ENCODE measurements around the gene PFDN2. TPM values are rescaled to one million over a fixed set of nuclear protein-coding genes. Genes with fewer than 3 reads are reported as not detected.

Gene PFDN2
- total RNA-seq, 2 donors from 2014 or later = 72.1 to 107 TPM

- Mint-ChIP-seq H3K27ac (peak overlapping the region; percentile 92), H3K4me1 (peaks cover 38% of the 10 kb centered on the region), H3K4me3 (peak overlapping the region; percentile 83), H3K36me3 (ENCODE audit: low read depth) (peaks cover 81% of the 10 kb centered on the region), H3K27me3 (no peaks in the 10 kb centered on the region), H3K9me3 (no peaks in the 10 kb centered on the region)
- ATAC-seq (replicated peaks) = no peak
These were observed 40.0 kb upstream of the PFDN2 start for GRCh38 chr1:161157867-161158266.

- Mint-ChIP-seq H3K4me1 (peaks cover 25% of the 10 kb centered on the region), H3K27ac (peak within 1 kb of the TSS; percentile 99), H3K27me3 (no peaks in the 10 kb centered on the region), H3K9me3 (no peaks in the 10 kb centered on the region), H3K4me3 (peak within 1 kb of the TSS; percentile 97), H3K36me3 (ENCODE audit: low read depth) (peaks cover 46% of the 10 kb centered on the region)
- ATAC-seq (replicated peaks) = peak; percentile 97
These were observed 36.0 kb upstream of the PFDN2 start, which contains the start of gene UFC1 for GRCh38 chr1:161153682-161154337. Gene UFC1 (plus strand): TSS chr1:161153978. CDS start chr1:161153998, 20 bp downstream.

- peaks cover 19% of the 10 kb centered on the region for H3K4me1 Mint-ChIP-seq
- H3K27ac Mint-ChIP-seq = peak overlapping the region; percentile 99
- H3K4me3 Mint-ChIP-seq = peak overlapping the region; percentile 97
- H3K27me3 Mint-ChIP-seq = no peaks in the 10 kb centered on the region
- no peaks in the 10 kb centered on the region for H3K9me3 Mint-ChIP-seq
- peaks cover 39% of the 10 kb centered on the region for H3K36me3 Mint-ChIP-seq (ENCODE audit: low read depth)
- peak; percentile 14 for ATAC-seq (replicated peaks)
These were observed 35.3 kb upstream of the PFDN2 start for GRCh38 chr1:161153176-161153575.

GRCh38 chr1:161145832-161146231, 28.0 kb upstream of the PFDN2 start:
- Mint-ChIP-seq H3K27ac (no peak overlapping the region), H3K27me3 (no peaks in the 10 kb centered on the region)
- no peak for ATAC-seq (replicated peaks)

GRCh38 chr1:161140755-161141400, 23.0 kb upstream of the PFDN2 start:
- H3K4me3 Mint-ChIP-seq = no peak overlapping the region
- ATAC-seq (replicated peaks) = no peak
- no peaks in the 10 kb centered on the region for H3K27me3 Mint-ChIP-seq
- H3K9me3 Mint-ChIP-seq = no peaks in the 10 kb centered on the region
- no peak overlapping the region for H3K27ac Mint-ChIP-seq
- no peaks in the 10 kb centered on the region for H3K36me3 Mint-ChIP-seq (ENCODE audit: low read depth)
- no peaks in the 10 kb centered on the region for H3K4me1 Mint-ChIP-seq

More at GRCh38 chr1:161145832-161146231, 28.0 kb upstream of the PFDN2 start:
- Mint-ChIP-seq H3K4me3 (no peak overlapping the region), H3K36me3 (ENCODE audit: low read depth) (no peaks in the 10 kb centered on the region), H3K9me3 (no peaks in the 10 kb centered on the region), H3K4me1 (no peaks in the 10 kb centered on the region)

GRCh38 chr1:161139766-161140165, 21.9 kb upstream of the PFDN2 start:
- Mint-ChIP-seq H3K4me1 (peaks cover 3% of the 10 kb centered on the region), H3K27me3 (no peaks in the 10 kb centered on the region), H3K36me3 (ENCODE audit: low read depth) (peaks cover 6% of the 10 kb centered on the region), H3K27ac (no peak overlapping the region), H3K9me3 (no peaks in the 10 kb centered on the region), H3K4me3 (no peak overlapping the region)
- no peak for ATAC-seq (replicated peaks)

GRCh38 chr1:161138431-161138830, 20.6 kb upstream of the PFDN2 start:
- no peaks in the 10 kb centered on the region for H3K27me3 Mint-ChIP-seq
- H3K27ac Mint-ChIP-seq = peak overlapping the region; percentile 20
- peaks cover 7% of the 10 kb centered on the region for H3K36me3 Mint-ChIP-seq (ENCODE audit: low read depth)
- no peak for ATAC-seq (replicated peaks)
- H3K4me1 Mint-ChIP-seq = peaks cover 3% of the 10 kb centered on the region
- H3K9me3 Mint-ChIP-seq = no peaks in the 10 kb centered on the region
- no peak overlapping the region for H3K4me3 Mint-ChIP-seq

- Mint-ChIP-seq H3K27me3 (no peaks in the 10 kb centered on the region), H3K27ac (no peak overlapping the region), H3K36me3 (ENCODE audit: low read depth) (peaks cover 7% of the 10 kb centered on the region), H3K4me1 (peaks cover 3% of the 10 kb centered on the region), H3K4me3 (no peak overlapping the region), H3K9me3 (no peaks in the 10 kb centered on the region)
- ATAC-seq (replicated peaks) = no peak
These were observed 20.0 kb upstream of the PFDN2 start for GRCh38 chr1:161137881-161138280.

- Mint-ChIP-seq H3K27ac (no peak overlapping the region), H3K4me1 (peaks cover 20% of the 10 kb centered on the region), H3K36me3 (ENCODE audit: low read depth) (peaks cover 45% of the 10 kb centered on the region), H3K27me3 (no peaks in the 10 kb centered on the region), H3K4me3 (no peak overlapping the region), H3K9me3 (no peaks in the 10 kb centered on the region)
- ATAC-seq (replicated peaks) = peak; percentile 4
These were observed 15.4 kb upstream of the PFDN2 start for GRCh38 chr1:161133220-161133740.

- peak; percentile 97 for ATAC-seq (replicated peaks)
- Mint-ChIP-seq H3K36me3 (ENCODE audit: low read depth) (peaks cover 52% of the 10 kb centered on the region), H3K27ac (no peak within 1 kb of the TSS), H3K4me3 (no peak within 1 kb of the TSS), H3K4me1 (peaks cover 20% of the 10 kb centered on the region), H3K9me3 (no peaks in the 10 kb centered on the region), H3K27me3 (no peaks in the 10 kb centered on the region)
These were observed 14.8 kb upstream of the PFDN2 start, which contains the start of gene DEDD for GRCh38 chr1:161132410-161133219. Gene DEDD (minus strand): TSS chr1:161132667. CDS start chr1:161124462, 8,205 bp downstream.

- H3K4me1 Mint-ChIP-seq = peaks cover 26% of the 10 kb centered on the region
- H3K36me3 Mint-ChIP-seq (ENCODE audit: low read depth) = peaks cover 60% of the 10 kb centered on the region
- no peak for ATAC-seq (replicated peaks)
- H3K27ac Mint-ChIP-seq = no peak overlapping the region
- H3K4me3 Mint-ChIP-seq = no peak overlapping the region
- H3K9me3 Mint-ChIP-seq = no peaks in the 10 kb centered on the region
- no peaks in the 10 kb centered on the region for H3K27me3 Mint-ChIP-seq
These were observed 13.9 kb upstream of the PFDN2 start for GRCh38 chr1:161131523-161132409.

- Mint-ChIP-seq H3K9me3 (no peaks in the 10 kb centered on the region), H3K36me3 (ENCODE audit: low read depth) (peaks cover 74% of the 10 kb centered on the region), H3K4me3 (no peak overlapping the region), H3K27ac (peak overlapping the region; percentile 40), H3K4me1 (peaks cover 29% of the 10 kb centered on the region), H3K27me3 (no peaks in the 10 kb centered on the region)
- ATAC-seq (replicated peaks) = no peak
These were observed 12.4 kb upstream of the PFDN2 start for GRCh38 chr1:161130266-161130665.

GRCh38 chr1:161128591-161129420, 11.0 kb upstream of the PFDN2 start:
- Mint-ChIP-seq H3K4me1 (peaks cover 26% of the 10 kb centered on the region), H3K27ac (no peak overlapping the region), H3K4me3 (no peak overlapping the region), H3K9me3 (no peaks in the 10 kb centered on the region), H3K36me3 (ENCODE audit: low read depth) (peaks cover 83% of the 10 kb centered on the region), H3K27me3 (no peaks in the 10 kb centered on the region)
- ATAC-seq (replicated peaks) = no peak

All from activated T-helper 17 cell treated with anti-CD3 and anti-CD28 coated beads, Interleukin-2, amount 50 U/mL, for 72 hours (primary cell).